Psoas muscle (tissue), 8 donors: ENCODE data around the gene C18orf63. TPM values are rescaled to one million over a fixed set of nuclear protein-coding genes. Genes with fewer than 3 reads are reported as not detected.
A peak's percentile ranks its signal among the peaks of the same experiment; 100 is the strongest.
"Not testable (repeated sequence)": the region's sequence is repeated elsewhere in the genome, so short reads cannot be mapped to it uniquely, and the experiment has no call there.

ENCODE experiments used
- ATAC-seq, 4 donors: fragments of 200-7000 bp; cut with Tn5 transposase; one replicate each; pipeline ENCODE4 v1.9.1; 2020; ENCODE audit warnings: moderate library complexity in 3 of 4, mild to moderate bottlenecking in 2 of 4
- DNase-seq, 2 donors: peaks; one replicate each; pipeline ENCODE4 v3.0.0-alpha.2; 2020
- H3K27ac ChIP-seq: fragments of 200-600 bp; one replicate; pipeline ENCODE4 v1.8.0; 2022
- H3K27me3 ChIP-seq, 3 donors: fragments of 200-600 bp in 1 of 3; one replicate each; pipeline versions ENCODE4 v1.6.1 to v1.8.0; 2013 to 2022; ENCODE audit warnings: low read length in 2 of 3, mild to moderate bottlenecking in 2 of 3, moderate library complexity in 1 of 3; ENCODE audit not compliant: insufficient read depth in 3 of 3
- H3K36me3 ChIP-seq, 2 donors: fragments of 200-600 bp in 1 of 2; one replicate each; pipeline versions ENCODE4 v1.6.1 to v1.8.0; 2013 to 2022; ENCODE audit warnings: low read depth in 1 of 2, mild to moderate bottlenecking in 1 of 2, moderate library complexity in 1 of 2; ENCODE audit not compliant: insufficient read depth in 1 of 2
- H3K4me1 ChIP-seq: fragments of 200-600 bp; one replicate; pipeline ENCODE4 v1.8.0; 2022
- H3K4me3 ChIP-seq: fragments of 200-600 bp; one replicate; pipeline ENCODE4 v1.8.0; 2022; ENCODE audit warnings: mild to moderate bottlenecking
- H3K9me3 ChIP-seq: fragments of 200-600 bp; one replicate; pipeline ENCODE4 v1.8.0; 2022
- WGBS, 3 donors: extraction: QIAGEN DNeasy Blood & Tissue Kit; methylation state at CpG; one replicate each; pipeline versions ENCODE4 v1.1.6 to v1.1.7; 2013; 5-methylcytosine and 5-hydroxymethylcytosine counted together
- intact Hi-C, 2 donors: fragments of 100-400 bp; cut with DNase I; formaldehyde crosslinking; loops; one replicate each; pipeline versions ENCODE4 v1.11.0 to v1.14.2; 2022
- polyA plus RNA-seq, 3 donors: library from polyadenylated mRNA; stranded (reverse); fragments of 200-250 nt; gene quantifications; one replicate each; pipeline ENCODE4 v1.2.3, GENCODE V29; 2013
- total RNA-seq, 4 donors: library from RNA; stranded (reverse); fragmentation: NEBNext Ultra II Directional in 2 of 4; extraction: Animal tissue kit (Norgen Biotek cat#: 25700) in 2 of 4; gene quantifications; one replicate each; pipeline versions ENCODE4 v1.2.1 to v1.2.4, GENCODE V29; 2021 to 2023
- TF ChIP-seq, protein P1 (sequence below): fragments of 200-600 bp; IDR thresholded peaks from one replicate; pipeline ENCODE4 v1.8.0; 2022; ENCODE audit warnings: antibody characterized with exemption
- donor health status: healthy with polysubstance abuse.
- donor health status: DM: no; HTN: no; CAD: no; lungs with moderate emphysema.
- donor health status: Bipolar disorder and iron deficiency.
- donor health status: healthy.
- donor health status: DM: yes; HTN: yes; CAD: no.
- donor health status: DM: no; HTN: no; CAD: no.
- donor health status: DM: no; HTN: no; CAD: no.
- donor health status: DM: yes; HTN: yes; CAD: no.

C18orf63 gene
- total and polyA plus RNA-seq, 7 donors, result not detected

DNA sequence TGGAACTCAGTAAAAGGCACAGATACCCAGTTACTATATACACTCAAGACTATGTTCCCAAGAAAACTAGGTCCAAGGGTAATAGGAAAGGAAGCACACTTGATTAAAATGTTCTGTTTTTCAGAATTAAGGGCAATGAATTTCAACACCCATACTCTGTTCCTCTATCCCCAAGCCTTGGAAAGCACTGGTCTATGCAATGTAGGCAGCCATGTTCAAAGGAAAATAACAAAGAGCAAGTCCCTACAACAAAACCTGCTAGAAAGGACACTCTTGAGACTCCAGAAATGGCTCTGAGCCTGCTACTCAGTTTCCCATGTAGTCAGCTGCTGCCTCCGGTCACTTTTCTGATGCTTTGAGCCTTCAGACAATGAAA is 30.7 kb upstream of the C18orf63 start:
- Histone ChIP-seq H3K27me3 (no peaks in the 10 kb centered on the region), H3K9me3 (no peaks in the 10 kb centered on the region), H3K4me1 (peaks cover 36% of the 10 kb centered on the region), H3K4me3 (no peak overlapping the region), H3K36me3 (no peaks in the 10 kb centered on the region), H3K27ac (peak overlapping the region; percentile 16)
- DNase-seq (no peak), ATAC-seq (no peak)
- WGBS, 3 donors, result 73 to 88% (median 86%) methylated on average over 1 of the region's 1 CpG
- intact Hi-C loops, result no loop called here
- TF ChIP-seq, protein P1, sequence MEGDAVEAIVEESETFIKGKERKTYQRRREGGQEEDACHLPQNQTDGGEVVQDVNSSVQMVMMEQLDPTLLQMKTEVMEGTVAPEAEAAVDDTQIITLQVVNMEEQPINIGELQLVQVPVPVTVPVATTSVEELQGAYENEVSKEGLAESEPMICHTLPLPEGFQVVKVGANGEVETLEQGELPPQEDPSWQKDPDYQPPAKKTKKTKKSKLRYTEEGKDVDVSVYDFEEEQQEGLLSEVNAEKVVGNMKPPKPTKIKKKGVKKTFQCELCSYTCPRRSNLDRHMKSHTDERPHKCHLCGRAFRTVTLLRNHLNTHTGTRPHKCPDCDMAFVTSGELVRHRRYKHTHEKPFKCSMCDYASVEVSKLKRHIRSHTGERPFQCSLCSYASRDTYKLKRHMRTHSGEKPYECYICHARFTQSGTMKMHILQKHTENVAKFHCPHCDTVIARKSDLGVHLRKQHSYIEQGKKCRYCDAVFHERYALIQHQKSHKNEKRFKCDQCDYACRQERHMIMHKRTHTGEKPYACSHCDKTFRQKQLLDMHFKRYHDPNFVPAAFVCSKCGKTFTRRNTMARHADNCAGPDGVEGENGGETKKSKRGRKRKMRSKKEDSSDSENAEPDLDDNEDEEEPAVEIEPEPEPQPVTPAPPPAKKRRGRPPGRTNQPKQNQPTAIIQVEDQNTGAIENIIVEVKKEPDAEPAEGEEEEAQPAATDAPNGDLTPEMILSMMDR, result no peak

DNA sequence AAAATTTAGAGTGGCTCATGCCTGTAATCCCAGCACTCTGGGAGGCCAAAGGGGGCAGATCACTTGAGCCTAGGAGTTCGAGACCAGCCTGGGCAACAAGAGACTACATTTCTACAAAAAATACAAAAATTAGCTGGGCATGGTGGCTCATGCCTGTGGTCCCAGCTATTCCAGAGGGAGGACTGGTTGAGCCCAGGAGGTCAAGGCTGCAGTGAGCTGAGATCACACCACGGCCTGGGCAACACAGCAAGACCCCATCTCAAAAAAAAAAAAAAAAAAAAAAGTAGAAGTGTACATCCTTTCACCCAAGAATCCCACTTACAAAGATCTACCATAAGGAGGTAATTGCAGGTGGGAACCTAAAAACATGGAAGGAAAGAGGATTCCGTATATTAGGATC is 30.1 kb upstream of the C18orf63 start:
- ATAC-seq, H3K27ac ChIP-seq, H3K27me3 ChIP-seq, intact Hi-C loops, H3K9me3 ChIP-seq, H3K36me3 ChIP-seq, H3K4me3 ChIP-seq, DNase-seq: not testable (repeated sequence)
- H3K4me1 ChIP-seq, result peaks cover 36% of the 10 kb centered on the region
- WGBS, 3 donors, result 81 to 97% (median 83%) methylated on average over 3 of the region's 3 CpGs

DNA sequence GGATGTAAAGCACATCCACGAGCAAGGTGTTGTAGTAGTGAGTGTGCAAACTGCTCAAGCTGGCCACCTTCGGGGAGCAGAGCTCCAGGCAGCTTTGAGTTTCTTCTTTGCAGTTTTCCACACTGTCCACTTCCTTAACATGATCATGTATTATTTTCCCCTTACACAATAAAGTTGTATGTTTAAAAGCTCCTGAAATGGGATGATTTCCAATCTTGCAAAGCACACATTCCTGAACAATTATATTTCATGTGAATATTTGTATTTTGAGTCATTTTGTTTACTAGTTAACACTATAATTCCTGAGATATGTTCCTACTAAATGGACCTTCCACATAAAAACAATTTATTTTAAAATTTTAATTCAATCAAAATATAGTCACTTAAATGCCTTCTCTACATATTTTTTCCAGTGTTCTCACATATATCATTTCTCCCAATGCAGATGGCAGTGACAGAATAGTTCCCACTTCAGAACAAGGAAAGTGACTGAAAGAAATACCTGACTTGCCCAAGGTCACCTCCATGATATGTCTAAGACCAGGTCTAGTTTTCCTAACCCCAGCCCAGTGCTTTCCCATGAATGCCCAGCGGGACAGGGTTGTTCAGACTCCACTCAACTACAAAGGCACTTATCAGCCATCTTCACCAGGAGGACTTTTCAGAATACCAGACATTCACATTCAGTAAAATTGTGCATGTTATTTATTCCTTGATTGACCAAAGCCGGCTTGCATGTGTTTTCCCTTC is 29.4 kb upstream of the C18orf63 start:
- no peak for ATAC-seq
- Histone ChIP-seq H3K27ac (no peak overlapping the region), H3K36me3 (no peaks in the 10 kb centered on the region), H3K4me3 (no peak overlapping the region), H3K4me1 (peaks cover 32% of the 10 kb centered on the region), H3K9me3 (no peaks in the 10 kb centered on the region), H3K27me3 (no peaks in the 10 kb centered on the region)
- 81 to 90% (median 83%) methylated on average over 4 of the region's 4 CpGs for WGBS, 3 donors
- no peak for DNase-seq
- TF ChIP-seq, protein P1, result no peak
- intact Hi-C loops, result no loop called here

DNA sequence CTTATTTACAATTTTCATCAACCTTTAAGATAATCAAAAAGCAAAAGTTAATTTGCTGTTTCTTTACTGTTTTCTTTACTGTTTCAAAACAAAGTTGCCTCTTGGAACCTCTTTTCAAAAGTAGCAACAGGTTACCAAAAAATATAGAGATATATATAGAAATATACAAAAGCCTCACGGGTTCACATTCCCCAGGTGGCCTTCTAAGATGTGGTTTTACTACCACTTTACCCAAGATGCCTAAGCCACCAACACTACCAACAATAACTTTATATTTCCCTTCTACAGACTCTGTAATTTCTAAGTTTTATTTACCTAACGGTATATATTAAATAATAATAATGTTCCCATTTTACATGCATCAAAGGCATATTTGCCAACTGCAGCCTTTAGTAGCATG is 28.8 kb upstream of the C18orf63 start:
- TF ChIP-seq, protein P1, result no peak
- H3K4me1 ChIP-seq, result peaks cover 28% of the 10 kb centered on the region
- no peaks in the 10 kb centered on the region for H3K27me3 ChIP-seq
- no peaks in the 10 kb centered on the region for H3K9me3 ChIP-seq
- ATAC-seq, result no peak
- no peak overlapping the region for H3K4me3 ChIP-seq
- no peaks in the 10 kb centered on the region for H3K36me3 ChIP-seq
- intact Hi-C loops, result no loop called here
- no peak for DNase-seq
- 96 to 98% (median 97%) methylated on average over 2 of the region's 2 CpGs for WGBS, 3 donors
- H3K27ac ChIP-seq, result no peak overlapping the region

DNA sequence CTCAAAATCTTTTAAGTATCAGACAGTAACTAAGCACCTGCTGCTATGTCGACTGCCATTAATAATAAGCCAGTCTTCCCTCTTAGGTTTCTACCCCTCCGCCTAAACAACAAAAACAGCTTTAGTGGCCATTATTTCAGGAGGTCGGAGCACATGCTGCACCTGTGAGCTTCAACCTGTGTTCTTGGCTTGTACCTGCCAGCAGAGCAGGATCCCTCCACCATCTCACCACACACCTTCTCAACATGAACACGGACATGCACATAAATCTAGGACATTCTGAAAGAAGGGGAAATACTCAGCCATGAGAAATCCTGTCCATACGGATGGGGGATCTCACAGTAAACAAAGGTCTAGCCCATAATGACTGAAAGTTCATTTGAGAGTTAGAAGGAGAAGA is 27.6 kb upstream of the C18orf63 start:
- DNase-seq (no peak), ATAC-seq (no peak)
- Histone ChIP-seq H3K27me3 (no peaks in the 10 kb centered on the region), H3K27ac (no peak overlapping the region), H3K9me3 (no peaks in the 10 kb centered on the region), H3K36me3 (no peaks in the 10 kb centered on the region), H3K4me3 (no peak overlapping the region), H3K4me1 (peaks cover 21% of the 10 kb centered on the region)
- TF ChIP-seq, protein P1, result no peak
- intact Hi-C loops, result no loop called here
- WGBS, 3 donors, result 65 to 76% (median 68%) methylated on average over 5 of the region's 5 CpGs
